SIG-M5 treated with dmso at 0.1 percent for 504 hours (cell line): ENCODE measurements around the gene SLC44A5.
"Not testable (repeated sequence)": the region's sequence is repeated elsewhere in the genome, so short reads cannot be mapped to it uniquely, and the experiment has no call there.

Source experiments
- DNase-seq: peaks from one replicate; lab custom pipeline; 2025; ENCODE audit not compliant: unreplicated experiment; lab: John Stamatoyannopoulos, UW

The SLC44A5 gene

DNA sequence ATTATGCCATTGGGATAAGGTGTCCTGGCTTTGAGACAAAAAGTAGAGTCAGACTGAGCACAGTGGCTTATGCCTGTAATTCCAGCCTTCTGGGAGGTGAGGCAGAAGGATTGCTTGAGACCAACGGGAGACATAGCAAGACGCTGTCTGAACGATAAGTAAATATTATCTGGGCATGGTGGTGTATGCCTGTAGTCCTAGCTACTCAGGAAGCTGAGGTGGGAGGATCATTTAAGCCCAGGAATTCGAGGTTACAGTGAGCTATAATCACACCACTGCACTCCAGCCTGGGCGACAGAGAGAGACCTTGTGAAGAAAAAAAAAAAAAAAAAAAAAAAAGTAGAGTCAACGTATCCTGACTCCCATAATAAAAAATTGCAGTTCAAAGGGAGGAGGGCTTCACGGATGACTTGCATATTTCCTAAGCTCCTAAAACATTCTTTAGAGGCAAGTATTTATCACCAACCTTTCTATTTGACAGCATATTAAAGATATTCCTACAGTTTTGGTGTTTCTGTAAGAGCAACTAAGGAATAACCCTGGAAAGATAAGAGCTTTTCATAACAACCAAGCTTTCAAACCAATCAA, 141.2 kb downstream of the SLC44A5 start:
- no peak for DNase-seq

- DNase-seq: no peak
Observed at GRCh38 chr1:75461808-75462325, 149.0 kb downstream of the SLC44A5 start.

- no peak for DNase-seq
Observed at GRCh38 chr1:75449998-75450397, 160.9 kb downstream of the SLC44A5 start.

- no peak for DNase-seq
Observed at GRCh38 chr1:75444220-75444619, 166.7 kb downstream of the SLC44A5 start.

DNA sequence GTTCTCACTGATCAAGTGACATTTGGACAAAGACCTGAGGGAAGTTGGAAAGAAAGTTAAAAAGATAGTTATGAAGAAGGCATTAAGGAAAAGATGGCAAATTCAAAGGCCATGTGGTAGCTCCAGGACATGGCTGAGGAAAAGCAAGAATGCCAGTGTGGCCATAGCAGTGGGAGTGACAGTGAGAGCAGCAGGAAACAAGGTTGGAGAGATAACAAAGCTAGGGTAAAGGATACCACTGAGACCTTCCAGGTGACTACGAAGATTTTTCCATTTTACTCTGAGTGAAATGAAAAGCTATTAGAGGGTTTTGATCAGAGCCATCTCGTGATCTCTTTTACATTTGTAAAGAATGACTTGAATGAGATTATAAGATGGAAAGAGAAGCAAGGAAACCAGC, 170.6 kb downstream of the SLC44A5 start:
- no peak for DNase-seq

DNA sequence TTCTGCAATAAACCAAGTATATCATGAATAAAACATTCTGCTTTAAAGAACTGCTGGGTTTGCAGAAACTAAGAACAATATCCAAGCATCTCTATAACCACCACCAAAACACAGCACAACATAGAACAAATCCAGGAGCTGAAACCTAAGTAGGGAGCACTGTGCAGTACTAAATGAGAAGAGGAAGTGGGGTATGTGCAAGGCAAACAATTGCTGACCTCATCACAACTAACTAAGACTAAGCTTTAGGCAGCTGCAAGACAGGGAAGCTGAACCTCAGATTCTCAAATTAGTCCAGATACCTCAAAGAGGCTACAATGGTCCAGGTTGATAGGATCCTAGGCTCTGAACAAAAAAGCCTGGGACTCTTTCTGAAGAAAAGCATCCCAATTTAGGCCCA, 172.6 kb downstream of the SLC44A5 start:
- peak; percentile 18 for DNase-seq

DNA sequence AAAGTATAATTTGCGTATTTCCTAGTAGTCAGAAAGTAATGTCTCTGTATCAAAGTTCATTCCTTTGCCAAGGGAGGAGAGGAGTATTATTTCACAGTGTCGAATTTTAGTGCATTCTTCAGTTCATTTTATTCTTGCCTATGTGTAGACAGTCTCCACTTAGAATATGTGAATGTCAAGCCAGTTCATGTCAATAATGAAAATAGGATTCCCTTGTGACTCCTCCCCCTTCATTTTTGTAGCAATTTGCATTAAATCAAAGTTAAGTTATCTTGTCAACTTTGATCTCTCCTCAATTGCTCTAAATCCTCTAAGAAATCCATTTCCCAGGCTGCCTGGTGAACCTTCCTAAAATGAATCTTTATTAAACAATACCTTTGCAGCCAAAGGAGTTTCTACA, 179.1 kb downstream of the SLC44A5 start:
- no peak for DNase-seq

GRCh38 chr1:75430526-75430925, 180.4 kb downstream of the SLC44A5 start:
- no peak for DNase-seq

- DNase-seq: no peak
Observed at GRCh38 chr1:75426688-75427087, 184.2 kb downstream of the SLC44A5 start.

DNA sequence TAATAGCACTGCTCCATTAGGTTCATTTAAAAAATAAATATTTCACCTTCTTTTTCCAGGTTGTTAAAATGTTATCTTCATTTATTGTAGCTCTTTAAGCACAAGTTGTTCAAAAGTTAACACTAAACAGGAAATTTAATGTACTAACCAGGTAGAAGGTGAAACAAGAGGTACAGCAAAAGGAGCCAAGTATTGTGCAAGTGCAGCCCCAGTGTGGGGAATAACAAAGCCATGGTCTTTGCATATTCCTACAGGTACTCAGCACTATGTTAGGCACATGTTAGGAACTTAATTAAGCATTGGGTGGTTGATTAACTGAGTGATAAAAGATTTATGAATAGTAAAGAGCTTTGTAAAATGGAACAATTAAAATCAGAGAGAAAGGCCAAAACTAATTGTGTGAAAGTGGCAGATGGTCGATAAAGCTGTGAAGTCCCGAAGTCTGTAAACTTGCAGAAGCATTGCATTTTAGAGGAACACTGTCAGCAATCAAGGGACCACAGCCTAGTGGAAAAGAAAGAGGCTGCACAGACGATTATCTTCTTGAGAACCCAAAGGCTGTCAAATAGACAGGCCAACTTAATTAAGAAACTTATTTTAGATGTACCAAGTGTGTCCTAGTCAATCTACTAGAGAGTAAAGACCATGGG, 185.8 kb downstream of the SLC44A5 start:
- no peak for DNase-seq

DNA sequence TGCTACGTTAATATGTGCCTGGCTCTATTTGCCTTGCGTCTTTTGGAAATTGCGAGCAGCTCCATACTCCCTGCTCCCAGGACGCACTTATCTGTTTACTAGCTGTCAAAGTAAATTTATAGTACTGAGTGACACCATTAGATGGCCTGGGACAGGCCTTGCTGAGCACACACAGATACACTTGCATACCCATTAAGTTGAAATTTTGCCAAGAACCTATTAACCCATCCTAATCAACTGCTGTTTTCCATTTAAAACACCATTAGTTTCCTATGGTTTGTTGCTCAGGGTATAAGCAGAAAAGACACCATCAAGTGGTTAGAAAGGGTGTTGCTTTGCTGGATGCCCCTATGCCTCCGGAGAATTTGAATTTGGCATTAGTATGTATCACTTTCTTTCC, 187.3 kb downstream of the SLC44A5 start:
- DNase-seq: no peak

GRCh38 chr1:75423136-75423535, 187.8 kb downstream of the SLC44A5 start:
- DNase-seq: no peak

GRCh38 chr1:75421371-75421770, 189.5 kb downstream of the SLC44A5 start:
- no peak for DNase-seq

- DNase-seq: no peak
Observed at GRCh38 chr1:75415187-75415586, 195.7 kb downstream of the SLC44A5 start.

- DNase-seq: no peak
Observed at GRCh38 chr1:75412616-75413015, 198.3 kb downstream of the SLC44A5 start.

- DNase-seq: not testable (repeated sequence)
Observed at GRCh38 chr1:75404681-75405080, 206.2 kb downstream of the SLC44A5 start.

DNA sequence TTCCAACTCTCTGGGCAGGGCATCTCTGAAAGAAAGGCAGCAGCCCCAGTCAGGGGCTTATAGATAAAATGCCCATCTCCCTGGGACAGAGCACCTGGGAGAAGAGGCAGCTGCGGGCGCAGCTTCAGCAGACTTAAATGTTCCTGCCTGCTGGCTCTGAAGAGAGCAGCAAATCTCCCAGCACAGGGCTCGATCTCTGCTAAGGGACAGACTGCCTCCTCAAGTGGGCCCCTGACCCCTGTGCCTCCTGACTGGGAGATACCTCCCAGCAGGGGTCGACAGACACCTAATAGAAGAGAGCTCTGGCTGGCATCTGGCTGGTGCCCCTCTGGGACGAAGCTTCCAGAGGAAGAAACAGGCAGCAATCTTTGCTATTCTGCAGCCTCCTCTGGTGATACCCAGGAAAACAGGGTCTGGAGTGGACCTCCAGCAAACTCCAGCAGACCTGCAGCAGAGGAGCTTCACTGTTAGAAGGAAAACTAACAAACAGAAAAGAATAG, 207.7 kb downstream of the SLC44A5 start:
- DNase-seq: not testable (repeated sequence)

- no peak for DNase-seq
Observed at GRCh38 chr1:75400716-75401115, 210.2 kb downstream of the SLC44A5 start.

DNA sequence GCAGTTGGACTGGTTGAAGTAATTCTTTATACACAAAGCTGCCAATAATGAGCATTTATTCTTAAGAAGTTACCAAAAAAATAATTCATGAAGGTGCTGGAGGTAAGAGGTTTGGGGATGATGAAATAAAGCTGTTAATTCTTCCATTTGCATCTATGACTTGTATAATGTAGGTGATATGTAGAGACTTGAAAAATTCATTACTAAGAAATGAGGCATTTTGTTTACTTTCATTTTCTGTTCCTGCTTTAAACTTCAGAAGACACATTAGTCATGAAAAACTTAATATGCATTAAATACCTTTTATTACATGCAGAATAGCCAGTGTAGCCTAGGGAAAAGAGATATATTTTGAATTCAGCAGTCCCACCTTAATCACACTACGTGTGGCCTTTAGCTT, 214.2 kb downstream of the SLC44A5 start:
- DNase-seq: no peak

DNA sequence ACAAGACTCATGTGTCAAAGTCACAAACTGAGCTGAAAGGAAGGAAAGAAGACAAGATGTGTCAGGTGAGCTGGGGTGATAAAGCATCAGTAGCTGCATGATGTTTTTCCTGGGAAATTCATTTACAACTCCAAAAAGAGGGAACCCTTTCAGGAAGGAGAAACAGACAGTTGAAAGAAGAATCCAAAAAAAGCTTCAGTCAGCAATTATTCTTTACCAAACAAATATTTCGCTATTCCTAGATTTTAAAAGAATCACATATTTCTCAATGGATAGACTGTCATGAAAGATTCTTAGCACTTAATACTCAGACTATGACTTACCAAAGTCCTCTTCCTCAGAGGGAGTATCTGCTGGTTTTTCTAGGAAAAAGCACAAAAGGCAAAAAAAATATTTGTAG, 214.7 kb downstream of the SLC44A5 start:
- no peak for DNase-seq

DNA sequence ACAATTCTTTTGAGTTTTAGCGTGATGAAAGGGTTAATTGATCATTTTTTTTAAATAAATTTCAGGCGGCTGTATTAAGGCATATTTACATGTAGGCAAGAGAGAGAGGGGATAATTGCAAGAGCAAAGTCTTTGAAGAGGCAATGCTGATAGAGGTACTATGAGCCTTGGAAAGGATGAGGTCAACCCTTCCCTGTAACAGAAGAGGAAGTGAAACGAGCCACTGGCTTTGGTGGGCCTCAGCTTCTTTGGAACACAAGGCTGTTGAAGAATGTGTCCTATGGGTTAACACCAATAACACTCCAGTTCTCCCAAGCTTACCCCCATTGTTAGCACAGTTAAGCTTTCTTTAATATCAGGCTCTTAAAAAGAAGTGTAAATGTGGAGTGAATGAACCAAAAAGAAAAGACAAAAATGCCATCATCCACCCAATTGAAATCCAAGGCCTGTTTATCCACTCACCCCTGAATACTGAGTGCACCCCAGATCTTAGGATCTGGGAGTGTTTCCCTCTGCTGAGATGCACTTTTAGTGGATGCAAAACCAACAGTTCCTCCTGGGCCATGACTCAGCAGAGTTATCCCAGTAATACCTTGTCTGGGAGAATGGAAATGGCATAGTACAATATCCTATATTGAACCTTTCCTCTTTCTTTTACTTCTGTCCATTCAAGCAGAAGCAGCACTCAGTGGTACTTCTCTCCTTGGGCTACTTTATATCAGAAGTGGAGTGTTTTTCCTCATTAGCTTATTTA, 216.4 kb downstream of the SLC44A5 start:
- DNase-seq: peak; percentile 2

DNA sequence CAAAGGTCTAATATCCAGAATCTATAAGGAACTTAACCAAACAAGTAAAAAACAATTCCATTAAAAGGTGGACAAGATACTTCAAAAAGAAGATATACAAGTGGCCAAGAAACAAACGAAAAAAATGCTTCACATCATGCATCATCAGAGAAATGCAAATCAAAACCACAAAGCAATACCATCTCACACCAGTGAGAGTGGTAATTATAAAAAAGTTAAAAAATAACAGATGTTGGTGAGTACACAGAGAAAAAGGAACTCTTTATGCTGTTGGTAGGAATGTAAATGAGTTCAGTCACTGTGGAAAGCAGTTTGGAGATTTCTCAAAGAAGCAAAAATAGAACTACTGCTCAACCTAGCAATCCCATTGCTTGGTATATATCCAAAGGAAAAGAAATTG, 218.6 kb downstream of the SLC44A5 start:
- DNase-seq: no peak
